ENCODE results near the gene ASTN2.

Gene ASTN2

GRCh38 chr9:116425244-116425643, 989.6 kb downstream of the ASTN2 start:
- no peak for DNase-seq (ENCODE audit: low read depth, low spot score)

- no peak for DNase-seq (ENCODE audit: low read depth, low spot score)
Observed at GRCh38 chr9:116423149-116423548, 991.7 kb downstream of the ASTN2 start.

GRCh38 chr9:116422119-116422979, 992.5 kb downstream of the ASTN2 start:
- no peak for DNase-seq (ENCODE audit: low read depth, low spot score)

- no peak for DNase-seq (ENCODE audit: low read depth, low spot score)
Observed at GRCh38 chr9:116420993-116421538, 993.8 kb downstream of the ASTN2 start.

- DNase-seq (ENCODE audit: low read depth, low spot score) = no peak
Observed at GRCh38 chr9:116419181-116419580, 995.7 kb downstream of the ASTN2 start.

GRCh38 chr9:116417464-116417863, 997.4 kb downstream of the ASTN2 start:
- peak; percentile 24 for DNase-seq (ENCODE audit: low read depth, low spot score)

- peak; percentile 40 for DNase-seq (ENCODE audit: low read depth, low spot score)
Observed at GRCh38 chr9:116416421-116416820, 998.4 kb downstream of the ASTN2 start.

GRCh38 chr9:116414374-116414773, 1000.5 kb downstream of the ASTN2 start:
- no peak for DNase-seq (ENCODE audit: low read depth, low spot score)

- no peak for DNase-seq (ENCODE audit: low read depth, low spot score)
Observed at GRCh38 chr9:116411506-116411905, 1003.4 kb downstream of the ASTN2 start.

- DNase-seq (ENCODE audit: low read depth, low spot score) = no peak
Observed at GRCh38 chr9:116409638-116410037, 1005.2 kb downstream of the ASTN2 start.

- no peak for DNase-seq (ENCODE audit: low read depth, low spot score)
Observed at GRCh38 chr9:116409129-116409528, 1005.7 kb downstream of the ASTN2 start.

GRCh38 chr9:116406469-116406868, 1008.4 kb downstream of the ASTN2 start:
- no peak for DNase-seq (ENCODE audit: low read depth, low spot score)

- no peak for DNase-seq (ENCODE audit: low read depth, low spot score)
Observed at GRCh38 chr9:116405321-116405720, 1009.5 kb downstream of the ASTN2 start.

- no peak for DNase-seq (ENCODE audit: low read depth, low spot score)
Observed at GRCh38 chr9:116404228-116404627, 1010.6 kb downstream of the ASTN2 start.

- no peak for DNase-seq (ENCODE audit: low read depth, low spot score)
Observed at GRCh38 chr9:116403171-116403570, 1011.7 kb downstream of the ASTN2 start.

GRCh38 chr9:116395699-116396037, 1019.2 kb downstream of the ASTN2 start:
- DNase-seq (ENCODE audit: low read depth, low spot score) = no peak

GRCh38 chr9:116394894-116395698, 1019.8 kb downstream of the ASTN2 start:
- no peak for DNase-seq (ENCODE audit: low read depth, low spot score)

GRCh38 chr9:116394070-116394469, 1020.8 kb downstream of the ASTN2 start:
- DNase-seq (ENCODE audit: low read depth, low spot score) = no peak

GRCh38 chr9:116393198-116393597, 1021.7 kb downstream of the ASTN2 start:
- DNase-seq (ENCODE audit: low read depth, low spot score) = no peak

- DNase-seq (ENCODE audit: low read depth, low spot score) = peak; percentile 92
Observed at GRCh38 chr9:116391306-116391900, 1023.5 kb downstream of the ASTN2 start.

- no peak for DNase-seq (ENCODE audit: low read depth, low spot score)
Observed at GRCh38 chr9:116390303-116391228, 1024.3 kb downstream of the ASTN2 start.

Data from astrocyte of the hippocampus (primary cell).